Measurements from ENCODE around the gene NFX1. TPM values are rescaled to one million over a fixed set of nuclear protein-coding genes. Genes with fewer than 3 reads are reported as not detected.

NFX1 gene
- total RNA-seq, 2 donors from 2014 or later = 30.8 to 39.5 TPM

DNA sequence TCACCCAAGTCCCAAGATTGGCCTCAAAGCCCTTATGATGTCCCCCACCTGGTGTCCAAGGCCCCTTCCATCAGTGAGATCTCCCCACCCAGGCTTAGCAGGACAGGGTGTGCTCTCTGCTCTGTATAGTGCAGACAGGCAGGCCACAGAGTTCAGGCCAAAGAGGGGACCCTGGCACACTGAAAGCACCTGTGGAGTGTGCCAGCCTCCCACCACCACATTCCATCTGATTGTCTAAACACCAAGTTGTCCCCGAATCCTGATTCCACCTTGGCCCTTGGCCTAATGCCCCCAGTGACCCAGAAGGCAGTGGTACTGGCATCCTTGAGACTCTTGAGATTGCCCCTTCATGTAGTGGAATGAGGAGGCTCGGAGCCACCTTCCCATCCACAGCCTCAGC, 45.0 kb upstream of the NFX1 start:
- DNase-seq (ENCODE audit: low spot score) = no peak

DNA sequence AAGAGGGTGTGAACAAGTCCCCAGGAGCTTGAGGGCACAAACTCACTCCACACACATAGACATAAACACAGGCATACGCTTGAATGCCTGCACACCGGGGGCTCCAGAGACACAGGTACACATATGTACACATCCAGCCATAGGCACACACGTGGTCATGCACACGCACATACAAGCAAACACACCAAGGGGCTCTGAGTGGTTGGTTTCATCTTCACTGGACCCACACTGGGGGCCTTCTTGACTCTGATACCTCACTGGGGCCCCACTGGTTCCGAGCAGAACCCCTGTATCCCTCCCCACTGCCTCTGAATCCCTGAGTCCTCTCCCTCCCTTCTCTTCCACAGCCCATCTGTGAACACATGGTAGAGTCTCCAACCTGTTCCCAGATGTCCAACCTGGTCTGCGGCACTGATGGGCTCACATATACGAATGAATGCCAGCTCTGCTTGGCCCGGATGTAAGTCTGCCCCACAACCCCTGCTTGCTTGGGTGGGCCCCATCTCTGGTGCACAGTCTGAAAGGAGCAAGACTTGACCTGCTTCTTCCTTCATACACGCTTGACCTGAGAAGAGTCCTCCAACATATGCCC, 44.0 kb upstream of the NFX1 start:
- H3K4me3 ChIP-seq = no peak overlapping the region
- H3K4me1 ChIP-seq (replicated peaks) = no peaks in the 10 kb centered on the region
- no peaks in the 10 kb centered on the region for H3K36me3 ChIP-seq
- no peaks in the 10 kb centered on the region for H3K9me3 ChIP-seq
- no peaks in the 10 kb centered on the region for H3K27me3 ChIP-seq (replicated peaks; ENCODE audit: insufficient read depth)
- TF ChIP-seq POLR2A (IDR thresholded peaks at IDR 0.05) (no peak), POLR2AphosphoS5 (IDR thresholded peaks at IDR 0.05) (no peak)
- TF ChIP-seq, protein P1, sequence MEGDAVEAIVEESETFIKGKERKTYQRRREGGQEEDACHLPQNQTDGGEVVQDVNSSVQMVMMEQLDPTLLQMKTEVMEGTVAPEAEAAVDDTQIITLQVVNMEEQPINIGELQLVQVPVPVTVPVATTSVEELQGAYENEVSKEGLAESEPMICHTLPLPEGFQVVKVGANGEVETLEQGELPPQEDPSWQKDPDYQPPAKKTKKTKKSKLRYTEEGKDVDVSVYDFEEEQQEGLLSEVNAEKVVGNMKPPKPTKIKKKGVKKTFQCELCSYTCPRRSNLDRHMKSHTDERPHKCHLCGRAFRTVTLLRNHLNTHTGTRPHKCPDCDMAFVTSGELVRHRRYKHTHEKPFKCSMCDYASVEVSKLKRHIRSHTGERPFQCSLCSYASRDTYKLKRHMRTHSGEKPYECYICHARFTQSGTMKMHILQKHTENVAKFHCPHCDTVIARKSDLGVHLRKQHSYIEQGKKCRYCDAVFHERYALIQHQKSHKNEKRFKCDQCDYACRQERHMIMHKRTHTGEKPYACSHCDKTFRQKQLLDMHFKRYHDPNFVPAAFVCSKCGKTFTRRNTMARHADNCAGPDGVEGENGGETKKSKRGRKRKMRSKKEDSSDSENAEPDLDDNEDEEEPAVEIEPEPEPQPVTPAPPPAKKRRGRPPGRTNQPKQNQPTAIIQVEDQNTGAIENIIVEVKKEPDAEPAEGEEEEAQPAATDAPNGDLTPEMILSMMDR (IDR thresholded peaks at IDR 0.05) = no peak
- no peak overlapping the region for H3K27ac ChIP-seq
- 93% methylated on average over 9 of the region's 9 CpGs for WGBS
- intact Hi-C loops (cut with DNase I) = no loop called here
- DNase-seq (ENCODE audit: low spot score) = no peak

More for the DNA sequence above, 45.0 kb upstream of the NFX1 start:
- H3K27ac ChIP-seq = no peak overlapping the region
- H3K27me3 ChIP-seq (replicated peaks; ENCODE audit: insufficient read depth) = no peaks in the 10 kb centered on the region
- WGBS = 87% methylated on average over 2 of the region's 2 CpGs
- H3K4me1 ChIP-seq (replicated peaks) = no peaks in the 10 kb centered on the region
- no peaks in the 10 kb centered on the region for H3K9me3 ChIP-seq
- intact Hi-C loops (cut with DNase I) = no loop called here
- no peaks in the 10 kb centered on the region for H3K36me3 ChIP-seq
- TF ChIP-seq POLR2AphosphoS5 (IDR thresholded peaks at IDR 0.05) = no peak
- TF ChIP-seq POLR2A (IDR thresholded peaks at IDR 0.05) = no peak
- TF ChIP-seq, protein P1 (IDR thresholded peaks at IDR 0.05) = no peak
- no peak overlapping the region for H3K4me3 ChIP-seq

DNA sequence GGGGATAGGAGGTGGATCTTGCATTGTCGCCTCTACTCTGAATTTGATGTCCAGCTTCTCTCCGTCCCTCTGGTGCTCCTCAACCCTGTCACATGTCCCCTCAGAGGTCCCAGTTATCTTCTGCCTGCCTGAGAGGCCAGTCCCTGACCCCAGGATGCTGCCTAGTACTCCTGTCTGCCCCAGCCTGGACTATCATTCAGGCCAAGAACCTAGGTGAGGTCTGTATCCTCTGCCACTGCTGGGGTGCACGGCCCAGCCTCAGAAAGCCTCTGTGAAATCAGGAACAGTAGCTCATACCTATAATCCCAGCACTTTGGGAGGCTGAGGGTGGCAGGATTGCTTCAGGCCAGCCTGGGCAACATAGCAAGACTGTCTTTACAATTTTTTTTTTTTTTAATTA, 41.7 kb upstream of the NFX1 start:
- H3K4me1 ChIP-seq (replicated peaks) = no peaks in the 10 kb centered on the region
- 100% methylated on average over 3 of the region's 3 CpGs for WGBS
- no peak overlapping the region for H3K27ac ChIP-seq
- no peak overlapping the region for H3K4me3 ChIP-seq
- DNase-seq (ENCODE audit: low spot score) = no peak
- no peaks in the 10 kb centered on the region for H3K9me3 ChIP-seq
- no peaks in the 10 kb centered on the region for H3K27me3 ChIP-seq (replicated peaks; ENCODE audit: insufficient read depth)
- intact Hi-C loops (cut with DNase I) = no loop called here
- H3K36me3 ChIP-seq = no peaks in the 10 kb centered on the region
- TF ChIP-seq, protein P1 (IDR thresholded peaks at IDR 0.05) = no peak
- TF ChIP-seq POLR2A (IDR thresholded peaks at IDR 0.05) (no peak), POLR2AphosphoS5 (IDR thresholded peaks at IDR 0.05) (no peak)

DNA sequence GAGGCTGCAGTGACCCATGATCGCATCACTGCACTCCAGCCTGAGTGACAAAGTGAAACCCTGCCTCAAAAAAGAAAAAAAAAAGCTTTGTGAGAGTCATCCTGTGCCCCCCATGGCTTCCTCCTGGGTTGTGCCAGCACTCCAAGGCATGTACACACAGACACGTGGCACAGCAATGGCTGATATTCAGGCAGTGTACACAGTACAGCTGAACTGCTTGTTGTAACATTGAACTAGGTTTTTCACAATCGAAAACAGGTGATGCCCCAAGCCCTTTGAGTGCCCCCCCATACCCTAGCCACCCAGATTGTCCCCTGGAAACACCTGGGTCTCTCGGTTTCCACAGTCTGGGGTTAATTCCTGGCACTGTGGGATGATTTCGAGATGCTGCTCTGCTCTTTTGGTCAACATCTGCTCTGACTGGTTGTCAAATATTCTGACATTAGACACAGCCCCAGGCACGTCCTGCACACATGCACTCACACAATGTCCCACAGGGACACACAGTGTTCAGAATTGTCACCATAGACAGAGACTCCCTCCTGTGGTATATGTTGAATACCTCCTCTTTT, 41.1 kb upstream of the NFX1 start:
- H3K27ac ChIP-seq = no peak overlapping the region
- WGBS = 76% methylated on average over 6 of the region's 6 CpGs
- no peaks in the 10 kb centered on the region for H3K27me3 ChIP-seq (replicated peaks; ENCODE audit: insufficient read depth)
- no peak for DNase-seq (ENCODE audit: low spot score)
- H3K4me3 ChIP-seq = no peak overlapping the region
- no peaks in the 10 kb centered on the region for H3K4me1 ChIP-seq (replicated peaks)
- no peaks in the 10 kb centered on the region for H3K9me3 ChIP-seq
- TF ChIP-seq POLR2AphosphoS5 (IDR thresholded peaks at IDR 0.05) (no peak), POLR2A (IDR thresholded peaks at IDR 0.05) (no peak)
- TF ChIP-seq, protein P1 (IDR thresholded peaks at IDR 0.05) = no peak
- H3K36me3 ChIP-seq = no peaks in the 10 kb centered on the region
- intact Hi-C loops (cut with DNase I) = no loop called here

DNA sequence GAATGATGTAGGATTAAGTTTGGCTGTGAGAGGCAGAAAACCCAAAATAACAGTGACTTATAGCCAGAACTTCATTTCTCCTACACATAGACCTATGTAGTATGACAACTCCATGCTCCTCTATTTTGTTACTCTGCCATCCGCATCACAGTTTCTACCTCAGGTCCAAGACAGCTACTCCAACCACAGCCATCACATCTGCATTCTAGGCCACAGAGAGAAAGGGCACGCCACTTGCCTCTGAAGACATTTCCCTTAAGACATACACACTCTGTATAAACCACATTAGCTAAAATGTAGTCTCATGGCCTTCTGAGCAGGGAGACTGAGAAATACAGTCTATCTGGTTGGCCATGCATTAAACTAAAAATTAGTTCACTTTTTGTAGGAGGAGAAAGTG, 40.3 kb upstream of the NFX1 start:
- Histone ChIP-seq H3K9me3 (no peaks in the 10 kb centered on the region), H3K4me3 (no peak overlapping the region), H3K4me1 (replicated peaks) (no peaks in the 10 kb centered on the region), H3K27me3 (replicated peaks; ENCODE audit: insufficient read depth) (no peaks in the 10 kb centered on the region), H3K27ac (no peak overlapping the region), H3K36me3 (peaks cover 0 to 7% of the 10 kb centered on the region in 2 donors)
- TF ChIP-seq POLR2A (IDR thresholded peaks at IDR 0.05) = no peak
- TF ChIP-seq, protein P1 (IDR thresholded peaks at IDR 0.05) = no peak
- TF ChIP-seq POLR2AphosphoS5 (IDR thresholded peaks at IDR 0.05) = no peak
- WGBS = 98% methylated on average over 2 of the region's 2 CpGs
- intact Hi-C loops (cut with DNase I) = no loop called here
- DNase-seq (ENCODE audit: low spot score) = no peak
